ENCODE data around the gene CAMKK2.

The CAMKK2 gene

GRCh38 chr12:121217761-121218160 lies 78.7 kb downstream of the CAMKK2 start:
- H3K4me2 ChIP-seq (ENCODE audit: low read length), result no peak overlapping the region
- no peaks in the 10 kb centered on the region for H3K9me3 ChIP-seq (ENCODE audit: control insufficient read depth, insufficient read depth, low read length)
- no peak overlapping the region for H3K27ac ChIP-seq (ENCODE audit: low read depth, low read length)
- H3K4me3 ChIP-seq (ENCODE audit: low read length), result no peak overlapping the region
- H3K36me3 ChIP-seq (ENCODE audit: control insufficient read depth, low read length), result no peaks in the 10 kb centered on the region
- peaks cover 2% of the 10 kb centered on the region; the same call in 1 of the 2 replicates for H3F3A ChIP-seq (ENCODE audit: control insufficient read depth, insufficient read depth)
- no peak for TF ChIP-seq CTCF (IDR thresholded peaks at IDR 0.05; ENCODE audit: low read depth, low read length, poor library complexity, severe bottlenecking)
- H3K9me2 ChIP-seq (replicated peaks; ENCODE audit: control insufficient read depth, low read length), result no peaks in the 10 kb centered on the region
- no peaks in the 10 kb centered on the region for H3K27me3 ChIP-seq (ENCODE audit: control insufficient read depth, low read length)
- no peaks in the 10 kb centered on the region for H4K20me1 ChIP-seq (ENCODE audit: control insufficient read depth, insufficient read depth, low read depth, low read length)
- peaks cover 16% of the 10 kb centered on the region for H3K4me1 ChIP-seq (ENCODE audit: control insufficient read depth, low read length)
- no peaks in the 10 kb centered on the region for H3K79me2 ChIP-seq (ENCODE audit: control insufficient read depth, low read length)

GRCh38 chr12:121217063-121217462 lies 79.4 kb downstream of the CAMKK2 start:
- peaks cover 13% of the 10 kb centered on the region for H3K4me1 ChIP-seq (ENCODE audit: control insufficient read depth, low read length)
- no peak overlapping the region for H3K4me3 ChIP-seq (ENCODE audit: low read length)
- H3K9me2 ChIP-seq (replicated peaks; ENCODE audit: control insufficient read depth, low read length), result no peaks in the 10 kb centered on the region
- no peak overlapping the region for H3K27ac ChIP-seq (ENCODE audit: low read depth, low read length)
- H4K20me1 ChIP-seq (ENCODE audit: control insufficient read depth, insufficient read depth, low read depth, low read length), result no peaks in the 10 kb centered on the region
- H3K27me3 ChIP-seq (ENCODE audit: control insufficient read depth, low read length), result no peaks in the 10 kb centered on the region
- TF ChIP-seq CTCF (IDR thresholded peaks at IDR 0.05; ENCODE audit: low read depth, low read length, poor library complexity, severe bottlenecking) (no peak), EZH2phosphoT487 (IDR thresholded peaks at IDR 0.05; ENCODE audit: borderline replicate concordance, low read length) (no peak)
- H3F3A ChIP-seq (ENCODE audit: control insufficient read depth, insufficient read depth), result peaks cover 2% of the 10 kb centered on the region; the same call in 1 of the 2 replicates
- H3K79me2 ChIP-seq (ENCODE audit: control insufficient read depth, low read length), result no peaks in the 10 kb centered on the region
- H3K9me3 ChIP-seq (ENCODE audit: control insufficient read depth, insufficient read depth, low read length), result no peaks in the 10 kb centered on the region
- H3K4me2 ChIP-seq (ENCODE audit: low read length), result no peak overlapping the region
- no peaks in the 10 kb centered on the region for H3K36me3 ChIP-seq (ENCODE audit: control insufficient read depth, low read length)

- Histone ChIP-seq H3K27ac (ENCODE audit: low read depth, low read length) (no peak overlapping the region), H4K20me1 (ENCODE audit: control insufficient read depth, insufficient read depth, low read depth, low read length) (no peaks in the 10 kb centered on the region), H3F3A (ENCODE audit: control insufficient read depth, insufficient read depth) (peaks cover 2% of the 10 kb centered on the region; the same call in 1 of the 2 replicates), H3K4me3 (ENCODE audit: low read length) (no peak overlapping the region), H3K27me3 (ENCODE audit: control insufficient read depth, low read length) (no peaks in the 10 kb centered on the region), H3K79me2 (ENCODE audit: control insufficient read depth, low read length) (no peaks in the 10 kb centered on the region), H3K36me3 (ENCODE audit: control insufficient read depth, low read length) (no peaks in the 10 kb centered on the region), H3K4me2 (ENCODE audit: low read length) (no peak overlapping the region), H3K4me1 (ENCODE audit: control insufficient read depth, low read length) (peaks cover 13% of the 10 kb centered on the region), H3K9me3 (ENCODE audit: control insufficient read depth, insufficient read depth, low read length) (no peaks in the 10 kb centered on the region), H3K9me2 (replicated peaks; ENCODE audit: control insufficient read depth, low read length) (no peaks in the 10 kb centered on the region)
- TF ChIP-seq EZH2phosphoT487 (IDR thresholded peaks at IDR 0.05; ENCODE audit: borderline replicate concordance, low read length) (no peak), CTCF (IDR thresholded peaks at IDR 0.05; ENCODE audit: low read depth, low read length, poor library complexity, severe bottlenecking) (no peak)
These were observed 80.4 kb downstream of the CAMKK2 start for GRCh38 chr12:121216102-121216501.

All from DOHH2 (cell line).